Kidney epithelial cell (primary cell): ENCODE results near the gene MDP1. TPM values are rescaled to one million over a fixed set of nuclear protein-coding genes. Genes with fewer than 3 reads are reported as not detected.

ENCODE experiments used
- DNase-seq: peaks from one replicate; pipeline ENCODE4 v3.0.0-alpha.2; 2010; ENCODE audit warnings: low read depth
- H3K27me3 ChIP-seq: 2 replicates; pipeline ENCODE4 v1.6.0; 2011; ENCODE audit warnings: low read length; ENCODE audit not compliant: control insufficient read depth, insufficient read depth
- H3K36me3 ChIP-seq: 2 replicates; pipeline ENCODE4 v1.5.1; 2011; ENCODE audit warnings: low read length; ENCODE audit not compliant: control insufficient read depth, insufficient read depth
- H3K4me3 ChIP-seq: 2 replicates; pipeline ENCODE4 v1.5.1; 2011; ENCODE audit warnings: low read depth, mild to moderate bottlenecking, control low read depth, low read length
- CTCF ChIP-seq: IDR thresholded peaks from 2 replicates; pipeline ENCODE4 v1.5.1; 2011; ENCODE audit warnings: mild to moderate bottlenecking, moderate library complexity, low read length, control low read depth, inconsistent platforms; ENCODE audit not compliant: insufficient read depth, poor library complexity, severe bottlenecking
- total RNA-seq: library from RNA; depleted of rRNA; stranded (reverse); fragments of >200 nt; gene quantifications from 2 replicates; pipeline ENCODE4 v1.2.3, GENCODE V29; 2015

Gene MDP1
- total RNA-seq, 1 donor from 2014 or later, result 11.8 TPM

GRCh38 chr14:24238123-24238522 is 22.3 kb upstream of the MDP1 start:
- no peaks in the 10 kb centered on the region for H3K27me3 ChIP-seq
- H3K36me3 ChIP-seq, result peaks cover 12% of the 10 kb centered on the region
- no peak for DNase-seq
- TF ChIP-seq CTCF, result no peak
- no peak overlapping the region for H3K4me3 ChIP-seq

- Histone ChIP-seq H3K4me3 (no peak overlapping the region), H3K27me3 (no peaks in the 10 kb centered on the region), H3K36me3 (peaks cover 12% of the 10 kb centered on the region)
- TF ChIP-seq CTCF, result no peak
- no peak for DNase-seq
Observed at GRCh38 chr14:24237463-24237955, 21.6 kb upstream of the MDP1 start.

GRCh38 chr14:24236689-24237462 is 21.0 kb upstream of the MDP1 start:
- no peak for TF ChIP-seq CTCF
- H3K4me3 ChIP-seq, result no peak overlapping the region
- H3K36me3 ChIP-seq, result peaks cover 12% of the 10 kb centered on the region
- no peaks in the 10 kb centered on the region for H3K27me3 ChIP-seq
- DNase-seq, result no peak

GRCh38 chr14:24235804-24236688 is 20.2 kb upstream of the MDP1 start:
- no peaks in the 10 kb centered on the region for H3K27me3 ChIP-seq
- no peak for TF ChIP-seq CTCF
- DNase-seq, result no peak
- peaks cover 12% of the 10 kb centered on the region for H3K36me3 ChIP-seq
- no peak overlapping the region for H3K4me3 ChIP-seq

- no peak for DNase-seq
- Histone ChIP-seq H3K4me3 (no peak overlapping the region), H3K36me3 (peaks cover 2% of the 10 kb centered on the region), H3K27me3 (no peaks in the 10 kb centered on the region)
- TF ChIP-seq CTCF, result no peak
Observed at GRCh38 chr14:24234095-24235005, 18.5 kb upstream of the MDP1 start.
